Suprapubic skin (tissue), 4 donors: ENCODE measurements around the gene MUC5B.

Experiments used
- EP300 ChIP-seq: sonication (generic); formaldehyde crosslinking; IDR thresholded peaks from one replicate; pipeline ENCODE4 v1.6.1; 2017; ENCODE audit warnings: antibody characterized with exemption
- POLR2A ChIP-seq, 2 donors: fragments of 450-650 bp; IDR thresholded peaks; one replicate each; pipeline ENCODE4 v1.6.1; 2017; ENCODE audit warnings: antibody characterized with exemption in 2 of 2, mild to moderate bottlenecking in 2 of 2, moderate library complexity in 2 of 2
- POLR2AphosphoS5 ChIP-seq, 3 donors: sonication (generic); formaldehyde crosslinking; IDR thresholded peaks; one replicate each; pipeline ENCODE4 v1.6.1; 2017; ENCODE audit warnings: antibody characterized with exemption in 3 of 3
- TF ChIP-seq, protein P1 (sequence below), 2 donors: fragments of 200-600 bp in 1 of 2; fragments of 450-650 bp in 1 of 2; sonication (generic) in 1 of 2; IDR thresholded peaks; one replicate each; pipeline ENCODE4 v1.5.1; 2016 to 2019; ENCODE audit warnings: antibody characterized with exemption in 2 of 2, mild to moderate bottlenecking in 1 of 2, moderate library complexity in 1 of 2

DNA sequence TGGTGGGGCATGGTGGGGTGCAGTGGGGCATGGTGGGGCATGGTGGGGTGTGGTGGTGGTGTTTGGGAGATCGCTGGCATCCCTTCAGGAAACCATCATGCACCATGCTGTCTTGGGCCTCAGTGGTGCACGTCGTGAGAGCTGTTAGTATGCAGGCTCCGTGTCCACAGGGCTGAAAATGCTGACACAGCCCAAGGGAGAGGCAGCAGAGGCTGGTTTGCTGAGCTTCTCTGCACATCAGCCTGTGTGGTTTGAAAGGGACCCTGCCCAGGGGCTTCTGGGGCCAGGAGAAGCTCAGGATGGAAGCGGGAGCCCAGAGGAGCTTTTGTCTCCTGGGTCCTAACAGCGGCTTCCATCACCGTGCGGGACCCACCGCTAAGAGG lies 30.2 kb downstream of the MUC5B start:
- TF ChIP-seq, protein P1, sequence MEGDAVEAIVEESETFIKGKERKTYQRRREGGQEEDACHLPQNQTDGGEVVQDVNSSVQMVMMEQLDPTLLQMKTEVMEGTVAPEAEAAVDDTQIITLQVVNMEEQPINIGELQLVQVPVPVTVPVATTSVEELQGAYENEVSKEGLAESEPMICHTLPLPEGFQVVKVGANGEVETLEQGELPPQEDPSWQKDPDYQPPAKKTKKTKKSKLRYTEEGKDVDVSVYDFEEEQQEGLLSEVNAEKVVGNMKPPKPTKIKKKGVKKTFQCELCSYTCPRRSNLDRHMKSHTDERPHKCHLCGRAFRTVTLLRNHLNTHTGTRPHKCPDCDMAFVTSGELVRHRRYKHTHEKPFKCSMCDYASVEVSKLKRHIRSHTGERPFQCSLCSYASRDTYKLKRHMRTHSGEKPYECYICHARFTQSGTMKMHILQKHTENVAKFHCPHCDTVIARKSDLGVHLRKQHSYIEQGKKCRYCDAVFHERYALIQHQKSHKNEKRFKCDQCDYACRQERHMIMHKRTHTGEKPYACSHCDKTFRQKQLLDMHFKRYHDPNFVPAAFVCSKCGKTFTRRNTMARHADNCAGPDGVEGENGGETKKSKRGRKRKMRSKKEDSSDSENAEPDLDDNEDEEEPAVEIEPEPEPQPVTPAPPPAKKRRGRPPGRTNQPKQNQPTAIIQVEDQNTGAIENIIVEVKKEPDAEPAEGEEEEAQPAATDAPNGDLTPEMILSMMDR (IDR thresholded peaks at IDR 0.05) = no peak
- no peak for TF ChIP-seq POLR2A (IDR thresholded peaks at IDR 0.05)
- TF ChIP-seq EP300 = no peak
- no peak for TF ChIP-seq POLR2AphosphoS5 (IDR thresholded peaks at IDR 0.05)
